RWPE2 (cell line): ENCODE measurements around the gene HPF1.

Experiments used
- ATAC-seq: fragments of 200-7000 bp; cut with Tn5 transposase; 3 replicates; pipeline ENCODE4 v1.9.1; 2021; ENCODE audit warnings: low read depth
- DNase-seq: peaks from one replicate; pipeline ENCODE4 v3.0.0-alpha.2; 2020; ENCODE audit warnings: low spot score
- H3K27ac ChIP-seq: fragments of 450-650 bp; 2 replicates; pipeline ENCODE4 v1.5.1; 2017; ENCODE audit warnings: mild to moderate bottlenecking; ENCODE audit not compliant: poor library complexity, severe bottlenecking
- H3K27me3 ChIP-seq: fragments of 250-450 bp; sonication (Bioruptor Pico); 2 replicates; pipeline ENCODE4 v1.5.1; 2021; ENCODE audit warnings: mild to moderate bottlenecking, moderate library complexity; ENCODE audit not compliant: insufficient read depth, poor library complexity, severe bottlenecking
- H3K36me3 ChIP-seq: fragments of 250-450 bp; sonication (Bioruptor Pico); 2 replicates; pipeline ENCODE4 v1.5.1; 2020; ENCODE audit warnings: low read depth, mild to moderate bottlenecking, moderate library complexity
- H3K4me1 ChIP-seq: fragments of 250-450 bp; sonication (Bioruptor Pico); 2 replicates; pipeline ENCODE4 v1.5.1; 2021; ENCODE audit warnings: mild to moderate bottlenecking, moderate library complexity; ENCODE audit not compliant: insufficient read depth, poor library complexity, severe bottlenecking
- H3K4me3 ChIP-seq: fragments of 250-450 bp; sonication (Bioruptor Pico); 2 replicates; pipeline ENCODE4 v1.5.1; 2021; ENCODE audit warnings: mild to moderate bottlenecking, moderate library complexity; ENCODE audit not compliant: severe bottlenecking
- H3K9me3 ChIP-seq: fragments of 250-450 bp; sonication (Bioruptor Pico); 2 replicates; pipeline ENCODE4 v1.5.1; 2021; ENCODE audit warnings: mild to moderate bottlenecking, moderate library complexity; ENCODE audit not compliant: severe bottlenecking
- TF ChIP-seq, protein P1 (sequence below): fragments of 450-650 bp; IDR thresholded peaks from one replicate; pipeline ENCODE4 v1.5.1; 2017; ENCODE audit warnings: mild to moderate bottlenecking, moderate library complexity; ENCODE audit not compliant: poor library complexity, severe bottlenecking

HPF1 gene

DNA sequence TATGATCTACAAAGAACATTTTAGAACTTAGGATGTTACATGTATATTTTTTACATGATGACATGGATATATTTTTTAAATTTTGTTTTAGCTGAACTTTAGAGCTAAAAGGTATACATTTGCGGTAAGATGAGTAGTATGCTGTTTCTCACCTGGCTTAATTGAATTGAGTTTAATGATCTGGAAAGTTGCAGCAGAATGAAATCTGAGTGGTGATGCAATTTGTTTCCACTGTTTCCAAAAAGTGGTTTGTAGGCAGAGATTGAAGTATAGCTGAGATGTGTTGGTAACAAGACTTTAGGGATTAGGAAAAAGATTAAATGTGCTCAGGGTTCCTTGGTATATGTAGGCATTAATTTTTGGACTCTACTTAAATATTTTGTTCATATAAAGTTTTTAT lies 68.1 kb downstream of the HPF1 start:
- no peak overlapping the region for H3K27ac ChIP-seq
- no peaks in the 10 kb centered on the region for H3K4me1 ChIP-seq
- TF ChIP-seq, protein P1, sequence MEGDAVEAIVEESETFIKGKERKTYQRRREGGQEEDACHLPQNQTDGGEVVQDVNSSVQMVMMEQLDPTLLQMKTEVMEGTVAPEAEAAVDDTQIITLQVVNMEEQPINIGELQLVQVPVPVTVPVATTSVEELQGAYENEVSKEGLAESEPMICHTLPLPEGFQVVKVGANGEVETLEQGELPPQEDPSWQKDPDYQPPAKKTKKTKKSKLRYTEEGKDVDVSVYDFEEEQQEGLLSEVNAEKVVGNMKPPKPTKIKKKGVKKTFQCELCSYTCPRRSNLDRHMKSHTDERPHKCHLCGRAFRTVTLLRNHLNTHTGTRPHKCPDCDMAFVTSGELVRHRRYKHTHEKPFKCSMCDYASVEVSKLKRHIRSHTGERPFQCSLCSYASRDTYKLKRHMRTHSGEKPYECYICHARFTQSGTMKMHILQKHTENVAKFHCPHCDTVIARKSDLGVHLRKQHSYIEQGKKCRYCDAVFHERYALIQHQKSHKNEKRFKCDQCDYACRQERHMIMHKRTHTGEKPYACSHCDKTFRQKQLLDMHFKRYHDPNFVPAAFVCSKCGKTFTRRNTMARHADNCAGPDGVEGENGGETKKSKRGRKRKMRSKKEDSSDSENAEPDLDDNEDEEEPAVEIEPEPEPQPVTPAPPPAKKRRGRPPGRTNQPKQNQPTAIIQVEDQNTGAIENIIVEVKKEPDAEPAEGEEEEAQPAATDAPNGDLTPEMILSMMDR, result no peak
- peaks cover 36% of the 10 kb centered on the region for H3K36me3 ChIP-seq
- no peaks in the 10 kb centered on the region for H3K27me3 ChIP-seq
- ATAC-seq (no peak), DNase-seq (no peak)
- no peak overlapping the region for H3K4me3 ChIP-seq
- no peaks in the 10 kb centered on the region for H3K9me3 ChIP-seq

DNA sequence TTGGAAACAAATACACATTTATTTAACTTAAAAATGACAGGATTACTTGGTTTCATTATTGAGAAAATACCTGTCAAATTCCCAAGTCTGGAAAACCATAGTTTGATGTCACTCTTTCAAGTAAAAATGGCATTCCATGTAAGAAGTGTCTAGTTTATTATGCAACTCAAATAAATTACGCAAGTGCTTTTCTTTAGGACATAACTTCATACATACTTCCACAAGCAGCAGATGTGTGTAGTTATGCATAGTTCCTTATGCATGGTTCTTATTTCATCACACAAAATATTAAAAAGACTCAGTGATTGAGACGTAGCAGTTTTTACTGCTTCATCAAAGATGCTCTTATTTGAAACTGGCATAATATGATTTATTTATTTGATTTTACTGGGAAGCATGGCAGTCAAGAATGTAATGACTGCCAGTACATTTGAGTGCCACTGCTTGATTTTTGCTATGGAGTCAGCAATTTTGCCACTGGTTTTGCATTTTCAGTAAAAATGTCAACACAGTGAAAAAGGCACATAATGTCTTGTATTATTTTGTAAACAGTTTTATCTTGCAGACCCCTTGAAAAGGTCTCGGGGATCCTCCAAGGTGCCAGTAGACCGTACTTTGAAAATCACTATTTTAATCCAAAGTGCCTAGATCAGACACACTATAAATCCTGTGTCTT lies 75.2 kb downstream of the HPF1 start:
- ATAC-seq, result no peak
- TF ChIP-seq, protein P1, result no peak
- Histone ChIP-seq H3K27me3 (no peaks in the 10 kb centered on the region), H3K36me3 (peaks cover 16% of the 10 kb centered on the region), H3K4me3 (no peak overlapping the region), H3K27ac (no peak overlapping the region), H3K9me3 (no peaks in the 10 kb centered on the region), H3K4me1 (no peaks in the 10 kb centered on the region)
- DNase-seq, result no peak
